ENCODE results near the gene CFAP410. TPM values are rescaled to one million over a fixed set of nuclear protein-coding genes. Genes with fewer than 3 reads are reported as not detected.

Gene CFAP410
- total and polyA plus RNA-seq, 2 of the 13 experiments (the other 11 are each of a cell fraction or from before 2014, with no cell fraction given) = 8.0 to 20.1 TPM

GRCh38 chr21:44353191-44353970 is 14.2 kb upstream of the CFAP410 start, which contains the start of gene TRPM2:
TSS of gene TRPM2 (plus strand) at chr21:44353621. CDS start at chr21:44353701, 80 bp downstream.
- H4K20me1 ChIP-seq (ENCODE audit: insufficient read depth, low read length) = no peaks in the 10 kb centered on the region
- BruUV-seq (replicated peaks) = no TSS peak
- intact Hi-C loops (cut with micrococcal nuclease; ENCODE audit: unreplicated experiment) = no loop called here
- WGBS (ENCODE audit: low lambda C conversion rate) = 28% methylated on average over 6 of the region's 21 CpGs
- H3K27me3 ChIP-seq (ENCODE audit: control insufficient read depth in 1 of 2, insufficient read depth in 2 of 2, low read length in 2 of 2) = peaks cover 6 to 17% of the 10 kb centered on the region in 2 experiments; a peak in 4 of 5 replicates
- no peak within 1 kb of the TSS for H3K9ac ChIP-seq (ENCODE audit: insufficient read depth, low read depth, low read length)
- in situ Hi-C loops (cut with HindIII; ENCODE audit: extremely low pct_ligation_motif_present, low pct_unique_long_range_greater_than_20kb) = no loop called here
- H3K4me2 ChIP-seq (ENCODE audit: low read depth, low read length) = no peak within 1 kb of the TSS
- no peak within 1 kb of the TSS for H3K4me3 ChIP-seq (replicated peaks in 1 of 3; ENCODE audit: insufficient read depth in 1 of 3, low read depth in 2 of 3, low read length in 3 of 3)
- CTCF ChIA-PET (ENCODE audit: low intra/inter-chr PET ratio, low total read pairs) = no interaction called here
- H3K4me1 ChIP-seq (ENCODE audit: insufficient read depth, low read length) = peaks cover 22% of the 10 kb centered on the region
- DNase-seq (ENCODE audit: low spot score) (no peak), FAIRE-seq (no peak), ATAC-seq (no peak)
- H3K27ac ChIP-seq (ENCODE audit: extremely low read length, insufficient read depth, low read length) = no peak within 1 kb of the TSS
- no peak within 1 kb of the TSS for H2AFZ ChIP-seq (ENCODE audit: low read length)
- H3K9me3 ChIP-seq (ENCODE audit: low read length) = no peaks in the 10 kb centered on the region
- no peak for TF ChIP-seq ZNF839 (CRISPR knock-in tag; IDR thresholded peaks at IDR 0.05; ENCODE audit: borderline replicate concordance)
- TF ChIP-seq CEBPG (CRISPR knock-in tag; IDR thresholded peaks at IDR 0.05) = peak; percentile 54
- no peak for TF ChIP-seq IKZF1 (IDR thresholded peaks at IDR 0.05)
- TF ChIP-seq, protein P1, sequence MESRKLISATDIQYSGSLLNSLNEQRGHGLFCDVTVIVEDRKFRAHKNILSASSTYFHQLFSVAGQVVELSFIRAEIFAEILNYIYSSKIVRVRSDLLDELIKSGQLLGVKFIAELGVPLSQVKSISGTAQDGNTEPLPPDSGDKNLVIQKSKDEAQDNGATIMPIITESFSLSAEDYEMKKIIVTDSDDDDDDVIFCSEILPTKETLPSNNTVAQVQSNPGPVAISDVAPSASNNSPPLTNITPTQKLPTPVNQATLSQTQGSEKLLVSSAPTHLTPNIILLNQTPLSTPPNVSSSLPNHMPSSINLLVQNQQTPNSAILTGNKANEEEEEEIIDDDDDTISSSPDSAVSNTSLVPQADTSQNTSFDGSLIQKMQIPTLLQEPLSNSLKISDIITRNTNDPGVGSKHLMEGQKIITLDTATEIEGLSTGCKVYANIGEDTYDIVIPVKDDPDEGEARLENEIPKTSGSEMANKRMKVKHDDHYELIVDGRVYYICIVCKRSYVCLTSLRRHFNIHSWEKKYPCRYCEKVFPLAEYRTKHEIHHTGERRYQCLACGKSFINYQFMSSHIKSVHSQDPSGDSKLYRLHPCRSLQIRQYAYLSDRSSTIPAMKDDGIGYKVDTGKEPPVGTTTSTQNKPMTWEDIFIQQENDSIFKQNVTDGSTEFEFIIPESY (CRISPR knock-in tag; IDR thresholded peaks at IDR 0.05) = 0 out of 2 replicates have a peak, but pooled peaks have one; percentile 24
- no peak for TF ChIP-seq ZNF10 (CRISPR knock-in tag; IDR thresholded peaks at IDR 0.05; ENCODE audit: borderline replicate concordance, low read depth)
- no peak for TF ChIP-seq ZNF781 (CRISPR knock-in tag; IDR thresholded peaks at IDR 0.05; ENCODE audit: borderline replicate concordance, not compliant biosample characterization)
- TF ChIP-seq ZNF556 (CRISPR knock-in tag; IDR thresholded peaks at IDR 0.05; ENCODE audit: borderline replicate concordance) = peak; percentile 100
- peak; percentile 70; the same call in 1 of the 2 replicates for TF ChIP-seq CEBPB (IDR thresholded peaks at IDR 0.05; ENCODE audit: borderline replicate concordance, low read depth, low read length)
- TF ChIP-seq, protein P2, sequence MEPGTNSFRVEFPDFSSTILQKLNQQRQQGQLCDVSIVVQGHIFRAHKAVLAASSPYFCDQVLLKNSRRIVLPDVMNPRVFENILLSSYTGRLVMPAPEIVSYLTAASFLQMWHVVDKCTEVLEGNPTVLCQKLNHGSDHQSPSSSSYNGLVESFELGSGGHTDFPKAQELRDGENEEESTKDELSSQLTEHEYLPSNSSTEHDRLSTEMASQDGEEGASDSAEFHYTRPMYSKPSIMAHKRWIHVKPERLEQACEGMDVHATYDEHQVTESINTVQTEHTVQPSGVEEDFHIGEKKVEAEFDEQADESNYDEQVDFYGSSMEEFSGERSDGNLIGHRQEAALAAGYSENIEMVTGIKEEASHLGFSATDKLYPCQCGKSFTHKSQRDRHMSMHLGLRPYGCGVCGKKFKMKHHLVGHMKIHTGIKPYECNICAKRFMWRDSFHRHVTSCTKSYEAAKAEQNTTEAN (CRISPR knock-in tag; conservative IDR thresholded peaks at IDR 0.05) = no peak
- no peak for TF ChIP-seq ATF7 (IDR thresholded peaks at IDR 0.05)
- TF ChIP-seq ATF7 (CRISPR knock-in tag; IDR thresholded peaks at IDR 0.05) = no peak
- TF ChIP-seq ELF4 (CRISPR knock-in tag; IDR thresholded peaks at IDR 0.05; ENCODE audit: borderline replicate concordance) = no peak
- no peak for TF ChIP-seq HNRNPLL (IDR thresholded peaks at IDR 0.05; ENCODE audit: low read depth, low read length, poor library complexity, severe bottlenecking)
- POLR2A ChIA-PET = interaction anchor here (1.2 kb wide), 1 partner anchor 14 kb away, joined by 3 read pairs; the partner anchor contains the start of gene CFAP410
- no peaks in the 10 kb centered on the region for H3K79me2 ChIP-seq (ENCODE audit: insufficient read depth, low read length)
- no peaks in the 10 kb centered on the region for H3K36me3 ChIP-seq (replicated peaks in 1 of 2; ENCODE audit: control insufficient read depth in 1 of 2, insufficient read depth in 2 of 2, low read length in 2 of 2)
